OCI-LY1 (cell line): ENCODE measurements around the gene PHF20.
"Not testable (repeated sequence)": the region's sequence is repeated elsewhere in the genome, so short reads cannot be mapped to it uniquely, and the experiment has no call there.

Experiments used
- EZH2 ChIP-seq: fragments of 200-600 bp; sonication (generic), shearing (Covaris generic); IDR thresholded peaks from 2 replicates; pipeline ENCODE4 v1.8.0; 2017; ENCODE audit warnings: borderline replicate concordance, mixed run types, mild to moderate bottlenecking, antibody characterized with exemption, low read length, moderate library complexity, mixed read lengths
- TF ChIP-seq, protein P1 (sequence below): fragments of 200-600 bp; sonication (generic), shearing (Covaris generic); IDR thresholded peaks from 2 replicates; pipeline ENCODE4 v1.5.1; 2017; ENCODE audit warnings: mild to moderate bottlenecking, antibody characterized with exemption, low read length, moderate library complexity, mixed read lengths

DNA sequence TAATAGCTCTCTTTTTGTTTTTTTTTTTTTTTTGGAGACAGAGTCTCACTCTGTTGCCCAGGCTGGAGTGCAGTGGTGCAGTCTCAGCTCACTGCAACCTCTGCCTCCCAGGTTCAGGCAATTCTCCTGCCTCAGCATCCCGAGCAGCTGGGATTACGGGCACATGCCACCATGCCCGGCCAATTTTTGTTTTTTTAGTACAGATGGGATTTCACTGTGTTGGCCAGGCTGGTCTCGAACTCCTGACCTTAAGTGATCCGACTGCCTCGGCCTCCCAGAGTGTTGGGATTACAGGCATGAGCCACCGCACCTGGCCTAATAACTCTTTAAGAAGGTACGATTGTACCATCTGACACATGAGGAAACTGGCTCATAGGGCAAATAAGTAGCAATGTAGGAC, 224.7 kb downstream of the PHF20 start:
- TF ChIP-seq, protein P1, sequence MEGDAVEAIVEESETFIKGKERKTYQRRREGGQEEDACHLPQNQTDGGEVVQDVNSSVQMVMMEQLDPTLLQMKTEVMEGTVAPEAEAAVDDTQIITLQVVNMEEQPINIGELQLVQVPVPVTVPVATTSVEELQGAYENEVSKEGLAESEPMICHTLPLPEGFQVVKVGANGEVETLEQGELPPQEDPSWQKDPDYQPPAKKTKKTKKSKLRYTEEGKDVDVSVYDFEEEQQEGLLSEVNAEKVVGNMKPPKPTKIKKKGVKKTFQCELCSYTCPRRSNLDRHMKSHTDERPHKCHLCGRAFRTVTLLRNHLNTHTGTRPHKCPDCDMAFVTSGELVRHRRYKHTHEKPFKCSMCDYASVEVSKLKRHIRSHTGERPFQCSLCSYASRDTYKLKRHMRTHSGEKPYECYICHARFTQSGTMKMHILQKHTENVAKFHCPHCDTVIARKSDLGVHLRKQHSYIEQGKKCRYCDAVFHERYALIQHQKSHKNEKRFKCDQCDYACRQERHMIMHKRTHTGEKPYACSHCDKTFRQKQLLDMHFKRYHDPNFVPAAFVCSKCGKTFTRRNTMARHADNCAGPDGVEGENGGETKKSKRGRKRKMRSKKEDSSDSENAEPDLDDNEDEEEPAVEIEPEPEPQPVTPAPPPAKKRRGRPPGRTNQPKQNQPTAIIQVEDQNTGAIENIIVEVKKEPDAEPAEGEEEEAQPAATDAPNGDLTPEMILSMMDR: not testable (repeated sequence)
- not testable (repeated sequence) for TF ChIP-seq EZH2
